ENCODE data around the gene REEP3.
"Not testable (repeated sequence)": the region's sequence is repeated elsewhere in the genome, so short reads cannot be mapped to it uniquely, and the experiment has no call there.

REEP3 gene

GRCh38 chr10:63520500-63521415, at the start of gene REEP3:
Gene REEP3 (plus strand): TSS chr10:63521401. CDS start chr10:63521546, 145 bp downstream.
- DNase-seq, result peak; percentile 25

GRCh38 chr10:63474488-63474887, 46.7 kb upstream of the REEP3 start:
- DNase-seq, result no peak

- DNase-seq, result no peak
Observed at GRCh38 chr10:63477927-63478326, 43.3 kb upstream of the REEP3 start.

- DNase-seq, result no peak
Observed at GRCh38 chr10:63478564-63478963, 42.6 kb upstream of the REEP3 start.

GRCh38 chr10:63480237-63480636, 41.0 kb upstream of the REEP3 start:
- no peak for DNase-seq

- no peak for DNase-seq
Observed at GRCh38 chr10:63481815-63482421, 39.3 kb upstream of the REEP3 start.

GRCh38 chr10:63483983-63484382, 37.2 kb upstream of the REEP3 start:
- DNase-seq, result no peak

GRCh38 chr10:63487990-63488389, 33.2 kb upstream of the REEP3 start:
- no peak for DNase-seq

- DNase-seq, result no peak
Observed at GRCh38 chr10:63489838-63490237, 31.4 kb upstream of the REEP3 start.

- no peak for DNase-seq
Observed at GRCh38 chr10:63491588-63492316, 29.4 kb upstream of the REEP3 start.

GRCh38 chr10:63492317-63492690, 28.9 kb upstream of the REEP3 start:
- DNase-seq, result not testable (repeated sequence)

- DNase-seq, result no peak
Observed at GRCh38 chr10:63493004-63493403, 28.2 kb upstream of the REEP3 start.

- DNase-seq, result no peak
Observed at GRCh38 chr10:63494951-63495350, 26.2 kb upstream of the REEP3 start.

GRCh38 chr10:63496561-63496960, 24.6 kb upstream of the REEP3 start:
- DNase-seq, result no peak

GRCh38 chr10:63497321-63497720, 23.9 kb upstream of the REEP3 start:
- no peak for DNase-seq

GRCh38 chr10:63498665-63499064, 22.5 kb upstream of the REEP3 start:
- DNase-seq, result no peak

GRCh38 chr10:63500551-63500950, 20.6 kb upstream of the REEP3 start:
- not testable (repeated sequence) for DNase-seq

GRCh38 chr10:63501954-63502353, 19.2 kb upstream of the REEP3 start:
- DNase-seq, result no peak

GRCh38 chr10:63502832-63503231, 18.4 kb upstream of the REEP3 start:
- DNase-seq, result no peak

GRCh38 chr10:63503395-63503794, 17.8 kb upstream of the REEP3 start:
- DNase-seq, result no peak

GRCh38 chr10:63504145-63504881, 16.9 kb upstream of the REEP3 start:
- DNase-seq, result no peak

GRCh38 chr10:63505562-63505961, 15.6 kb upstream of the REEP3 start:
- DNase-seq, result no peak

- DNase-seq, result no peak
Observed at GRCh38 chr10:63506554-63506953, 14.6 kb upstream of the REEP3 start.
